CD4-positive, alpha-beta T cell (primary cell): Measurements from ENCODE around the gene SYCN. TPM values are rescaled to one million over a fixed set of nuclear protein-coding genes. Genes with fewer than 3 reads are reported as not detected.

Experiments
- ATAC-seq: fragments of 200-7000 bp; cut with Tn5 transposase; one replicate; pipeline ENCODE4 v1.10.0; 2022; ENCODE audit warnings: mild to moderate bottlenecking; ENCODE audit not compliant: poor library complexity
- CTCF ChIA-PET: fragments of 350-600 bp; sonication (Branson Sonifier 250); formaldehyde crosslinking; loops from one replicate; lab custom pipeline; 2021; ENCODE audit warnings: antibody characterized with exemption, inconsistent platforms; lab: Charles Lee
- POLR2A ChIA-PET: fragments of 350-600 bp; sonication (Branson Sonifier 250); formaldehyde crosslinking; loops from one replicate; lab custom pipeline; 2021; ENCODE audit warnings: antibody characterized with exemption, inconsistent platforms; lab: Charles Lee
- DNase-seq, 14 experiments: peaks; one replicate each; pipeline ENCODE4 v3.0.0-alpha.2; 2013 to 2020; ENCODE audit warnings: mixed read lengths in 2 of 14
- H3K27ac ChIP-seq, 2 donors: one replicate each; pipeline versions ENCODE4 v1.5.1 to v1.7.0; 2013; ENCODE audit warnings: low read length in 2 of 2, low read depth in 1 of 2, mild to moderate bottlenecking in 1 of 2
- H3K27me3 ChIP-seq, 2 experiments: 1 replicate in 1 of 2; 2 replicates in 1 of 2; pipeline versions ENCODE4 v1.6.1 to v1.7.0; 2013; ENCODE audit warnings: low read length in 2 of 2, control low read depth in 1 of 2, mild to moderate bottlenecking in 1 of 2, moderate library complexity in 1 of 2; ENCODE audit not compliant: insufficient read depth in 2 of 2, control insufficient read depth in 1 of 2
- H3K36me3 ChIP-seq: one replicate; pipeline ENCODE4 v1.6.1; 2013; ENCODE audit warnings: low read length, control low read depth; ENCODE audit not compliant: insufficient read depth
- H3K4me1 ChIP-seq: one replicate; pipeline ENCODE4 v1.6.1; 2013; ENCODE audit warnings: low read length, control low read depth; ENCODE audit not compliant: insufficient read depth
- H3K4me3 ChIP-seq: one replicate; pipeline ENCODE4 v1.5.1; 2013; ENCODE audit warnings: mild to moderate bottlenecking, low read length, moderate library complexity
- H3K9me3 ChIP-seq, 2 experiments: 1 replicate in 1 of 2; 2 replicates in 1 of 2; pipeline versions ENCODE4 v1.6.1 to v1.7.0; 2013; ENCODE audit warnings: low read length in 2 of 2, mild to moderate bottlenecking in 2 of 2, control low read depth in 1 of 2, moderate library complexity in 1 of 2; ENCODE audit not compliant: control insufficient read depth in 1 of 2, insufficient read depth in 1 of 2
- H3K27ac Mint-ChIP-seq: one replicate; pipeline ENCODE4 v1.8.0; 2020; ENCODE audit warnings: mixed read lengths
- H3K27me3 Mint-ChIP-seq: one replicate; pipeline ENCODE4 v1.8.0; 2021; ENCODE audit warnings: mixed read lengths
- H3K36me3 Mint-ChIP-seq: one replicate; pipeline ENCODE4 v1.8.0; 2021; ENCODE audit warnings: low read depth, mixed read lengths
- H3K4me1 Mint-ChIP-seq: one replicate; pipeline ENCODE4 v1.8.0; 2021; ENCODE audit warnings: low read depth, mixed read lengths
- H3K4me3 Mint-ChIP-seq: one replicate; pipeline ENCODE4 v1.8.0; 2020; ENCODE audit warnings: mild to moderate bottlenecking, mixed read lengths
- H3K9me3 Mint-ChIP-seq: one replicate; pipeline ENCODE4 v1.8.0; 2020; ENCODE audit warnings: mixed read lengths
- CTCF ChIP-seq: fragments of 200-600 bp; IDR thresholded peaks from one replicate; pipeline ENCODE4 v1.8.0; 2022; ENCODE audit warnings: antibody characterized with exemption, mild to moderate bottlenecking
- intact Hi-C, 2 experiments: fragments of 100-400 bp; cut with DNase I in 1 of 2; cut with micrococcal nuclease in 1 of 2; formaldehyde crosslinking; loops; one replicate each; pipeline versions ENCODE4 v1.15.1 to v1.9.0; 2023 to 2025; cut with DNase I, micrococcal nuclease
- total RNA-seq, 174 experiments: library from RNA in 2 of 174; stranded (reverse) in 2 of 174; gene quantifications; one replicate each; pipeline ENCODE4 v1.2.3 and lab custom pipeline; 2021 to 2026

SYCN gene
- total RNA-seq, 2 experiments from 2014 or later: not detected

DNA sequence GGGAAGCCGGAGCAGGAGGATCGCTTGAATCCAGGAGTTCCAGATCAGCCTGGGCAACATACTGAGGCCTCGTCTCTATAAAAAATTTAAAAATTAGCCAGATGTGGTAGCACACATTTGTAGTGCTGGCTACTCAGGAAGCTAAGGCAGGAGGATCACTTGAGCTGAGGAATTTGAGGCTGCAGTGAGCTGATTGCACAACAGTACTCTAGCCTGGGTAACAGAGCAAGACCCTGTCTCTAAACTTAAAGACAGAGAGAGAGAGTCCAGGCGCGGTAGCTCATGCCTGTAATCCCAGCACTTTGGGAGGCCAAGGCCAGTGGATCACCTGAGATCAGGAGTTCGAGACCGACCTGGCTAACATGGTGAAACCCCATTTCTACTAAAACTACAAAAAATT lies 36.4 kb upstream of the SYCN start:
- Histone ChIP-seq H3K4me3 (no peak overlapping the region), H3K9me3 (no peaks in the 10 kb centered on the region), H3K27ac (no peak overlapping the region), H3K4me1 (peaks cover 27% of the 10 kb centered on the region), H3K27me3 (no peaks in the 10 kb centered on the region), H3K36me3 (no peaks in the 10 kb centered on the region)
- H3K36me3 Mint-ChIP-seq: no peaks in the 10 kb centered on the region
- no peak for TF ChIP-seq CTCF
- CTCF ChIA-PET: no interaction called here
- DNase-seq (no peak), ATAC-seq (no peak)
- POLR2A ChIA-PET: no interaction called here
- intact Hi-C loops: no loop called here
- H3K27ac Mint-ChIP-seq: no peak overlapping the region
- H3K4me1 Mint-ChIP-seq: peaks cover 28% of the 10 kb centered on the region
- H3K9me3 Mint-ChIP-seq: no peaks in the 10 kb centered on the region
- peaks cover 4% of the 10 kb centered on the region for H3K27me3 Mint-ChIP-seq
- H3K4me3 Mint-ChIP-seq: no peak overlapping the region

DNA sequence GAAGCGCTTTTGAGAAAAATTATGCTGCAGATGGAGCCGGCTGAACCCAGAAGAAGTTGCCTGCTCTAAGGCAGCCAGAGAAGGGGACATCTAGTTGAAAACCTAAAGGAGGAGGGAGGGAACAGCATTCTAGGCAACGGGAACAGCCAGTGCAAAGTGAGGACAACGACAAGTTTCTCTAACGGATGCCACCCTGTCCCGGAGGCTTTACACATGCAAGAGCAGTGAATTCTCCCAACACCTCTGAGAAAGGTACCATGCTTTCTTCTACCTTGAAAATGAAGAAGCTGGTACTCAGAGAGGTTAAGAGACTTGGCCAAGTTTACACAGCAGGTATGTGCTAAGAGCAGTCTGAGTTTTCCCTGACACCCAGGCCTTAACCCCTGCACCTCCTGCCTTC lies 34.9 kb upstream of the SYCN start:
- no peak for DNase-seq
- H3K9me3 ChIP-seq: no peaks in the 10 kb centered on the region
- H3K27me3 Mint-ChIP-seq: peaks cover 4% of the 10 kb centered on the region
- peaks cover 28% of the 10 kb centered on the region for H3K4me1 Mint-ChIP-seq
- no peaks in the 10 kb centered on the region for H3K36me3 ChIP-seq
- no peaks in the 10 kb centered on the region for H3K36me3 Mint-ChIP-seq
- H3K27me3 ChIP-seq: no peaks in the 10 kb centered on the region
- ATAC-seq: no peak
- no peak overlapping the region for H3K4me3 Mint-ChIP-seq
- peaks cover 27% of the 10 kb centered on the region for H3K4me1 ChIP-seq
- H3K27ac Mint-ChIP-seq: peak overlapping the region; percentile 73
- intact Hi-C loops: no loop called here
- H3K9me3 Mint-ChIP-seq: no peaks in the 10 kb centered on the region
- no peak overlapping the region for H3K4me3 ChIP-seq
- H3K27ac ChIP-seq: no peak overlapping the region
- no peak for TF ChIP-seq CTCF
- CTCF ChIA-PET: interaction anchor here (0.6 kb wide), 1 partner anchor 534 kb away, joined by 5 read pairs; no protein-coding TSS in a partner anchor
- POLR2A ChIA-PET: no interaction called here

- Mint-ChIP-seq H3K27me3 (peaks cover 1% of the 10 kb centered on the region), H3K4me1 (peaks cover 28% of the 10 kb centered on the region), H3K27ac (peak overlapping the region; percentile 73), H3K36me3 (no peaks in the 10 kb centered on the region), H3K9me3 (no peaks in the 10 kb centered on the region), H3K4me3 (peak overlapping the region; percentile 76)
- Histone ChIP-seq H3K4me1 (peaks cover 27% of the 10 kb centered on the region), H3K9me3 (no peaks in the 10 kb centered on the region), H3K36me3 (no peaks in the 10 kb centered on the region), H3K4me3 (peak overlapping the region; percentile 37), H3K27ac (no peak overlapping the region), H3K27me3 (no peaks in the 10 kb centered on the region)
- POLR2A ChIA-PET: interaction anchor here (1.0 to 1.2 kb wide), 3 partner anchors 10 to 207 kb away, joined by 3 read pairs; partner anchors contain the start of gene SUPT5H
- intact Hi-C loops: no loop called here
- no peak for ATAC-seq
- no peak for TF ChIP-seq CTCF
- DNase-seq: no peak
- CTCF ChIA-PET: no interaction called here
Measured at GRCh38 chr19:39238209-39238608, 34.1 kb upstream of the SYCN start.
